ENCODE results near the gene ABCC5. TPM values are rescaled to one million over a fixed set of nuclear protein-coding genes. Genes with fewer than 3 reads are reported as not detected.

The ABCC5 gene
- total RNA-seq, 2 experiments from 2014 or later, result 19.0 to 19.2 TPM

DNA sequence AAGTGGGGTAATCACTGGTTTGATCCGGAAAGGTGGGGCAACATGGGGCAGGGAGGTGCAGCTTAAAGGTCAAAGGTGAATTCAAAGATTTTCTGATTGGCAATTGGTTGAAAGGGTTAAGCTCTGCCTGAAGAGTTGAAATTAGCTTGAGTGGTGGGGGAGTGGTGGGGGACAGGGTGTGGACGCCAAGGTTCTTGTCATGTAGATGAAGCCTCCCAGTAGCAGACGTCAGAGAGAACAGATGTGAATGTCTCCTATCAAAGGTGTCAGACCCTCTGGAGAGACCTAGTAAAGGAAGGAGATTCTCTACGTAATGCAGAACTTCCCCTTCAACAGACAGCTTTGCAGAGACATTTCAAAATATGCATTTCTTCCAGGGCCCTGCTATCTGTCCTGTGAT lies 62.8 kb downstream of the ABCC5 start:
- Mint-ChIP-seq H3K9me3 (no peaks in the 10 kb centered on the region), H3K27ac (no peak overlapping the region)
- POLR2A ChIA-PET, result no interaction called here

DNA sequence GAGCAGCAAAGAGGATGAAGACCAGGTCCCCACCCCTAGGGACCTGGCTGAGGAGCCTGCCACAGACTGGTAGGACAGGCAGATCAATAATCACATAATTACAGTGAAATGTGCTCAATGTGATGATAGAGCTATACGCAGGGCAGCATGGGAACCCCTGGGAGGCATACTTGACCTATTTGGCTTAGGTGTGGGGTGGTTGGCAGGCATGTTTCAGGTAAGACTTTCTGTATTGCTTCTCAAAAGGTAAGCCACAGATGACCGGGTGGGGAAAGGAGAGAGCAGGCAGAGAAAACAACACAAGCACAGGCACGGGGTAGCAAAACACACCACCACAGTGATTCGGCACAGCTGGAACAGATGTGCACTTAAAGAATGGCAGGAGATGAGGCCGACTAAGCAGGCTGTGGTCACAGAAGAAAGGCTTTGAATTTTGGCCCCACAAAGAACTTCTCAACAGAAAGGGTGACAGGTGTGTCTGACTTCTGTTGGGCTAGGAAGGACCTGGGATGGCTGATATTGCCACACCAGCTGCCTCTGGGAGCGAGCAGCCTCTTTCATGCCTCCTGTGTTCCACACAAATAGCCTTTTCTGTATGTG lies 64.1 kb downstream of the ABCC5 start:
- CTCF ChIA-PET, result interaction anchor here (1.9 kb wide), 1 partner anchor 10 kb away, joined by 5 read pairs; no protein-coding TSS in a partner anchor
- no peak for DNase-seq
- Mint-ChIP-seq H3K36me3 (ENCODE audit: low read depth) (peaks cover 7% of the 10 kb centered on the region), H3K27me3 (no peaks in the 10 kb centered on the region), H3K4me1 (no peaks in the 10 kb centered on the region), H3K4me3 (no peak overlapping the region), H3K27ac (no peak overlapping the region), H3K9me3 (no peaks in the 10 kb centered on the region)
- POLR2A ChIA-PET, result no interaction called here

More for the DNA sequence above, 62.8 kb downstream of the ABCC5 start:
- no peak for DNase-seq
- no peak overlapping the region for H3K4me3 Mint-ChIP-seq
- H3K36me3 Mint-ChIP-seq (ENCODE audit: low read depth), result peaks cover 7% of the 10 kb centered on the region
- CTCF ChIA-PET, result interaction anchor here (0.6 to 1.5 kb wide), 3 partner anchors 21 to 155 kb away, joined by 3 to 4 read pairs (median 3); no protein-coding TSS in a partner anchor
- no peaks in the 10 kb centered on the region for H3K27me3 Mint-ChIP-seq
- H3K4me1 Mint-ChIP-seq, result no peaks in the 10 kb centered on the region

DNA sequence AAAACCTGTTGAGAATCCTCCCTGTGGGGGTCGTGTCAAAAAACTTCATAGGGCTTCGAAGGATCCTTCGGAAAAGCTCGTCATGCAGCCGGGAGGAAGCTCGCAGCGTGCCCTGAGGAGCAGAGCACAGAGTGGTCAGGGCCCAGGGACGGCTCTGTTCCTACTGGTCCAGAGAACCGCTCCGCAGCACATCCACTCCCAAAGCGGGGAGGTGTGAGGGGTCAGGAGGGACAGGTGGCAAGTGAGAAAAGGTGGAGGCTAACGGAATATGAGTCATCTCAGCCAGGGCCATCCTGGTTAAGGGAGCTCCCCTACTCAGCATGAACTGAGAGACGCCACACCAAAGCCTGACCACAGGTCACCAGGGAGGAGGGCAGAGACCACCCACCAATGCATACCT lies 66.2 kb downstream of the ABCC5 start:
- no peaks in the 10 kb centered on the region for H3K9me3 Mint-ChIP-seq
- H3K4me1 Mint-ChIP-seq, result no peaks in the 10 kb centered on the region
- peaks cover 3% of the 10 kb centered on the region for H3K36me3 Mint-ChIP-seq (ENCODE audit: low read depth)
- no peak for DNase-seq
- ChIA-PET CTCF (interaction anchor here (0.9 to 1.5 kb wide), 2 partner anchors 10 to 275 kb away, joined by 3 to 5 read pairs; no protein-coding TSS in a partner anchor), POLR2A (no interaction called here)
- no peak overlapping the region for H3K4me3 Mint-ChIP-seq
- no peak overlapping the region for H3K27ac Mint-ChIP-seq
- H3K27me3 Mint-ChIP-seq, result no peaks in the 10 kb centered on the region

DNA sequence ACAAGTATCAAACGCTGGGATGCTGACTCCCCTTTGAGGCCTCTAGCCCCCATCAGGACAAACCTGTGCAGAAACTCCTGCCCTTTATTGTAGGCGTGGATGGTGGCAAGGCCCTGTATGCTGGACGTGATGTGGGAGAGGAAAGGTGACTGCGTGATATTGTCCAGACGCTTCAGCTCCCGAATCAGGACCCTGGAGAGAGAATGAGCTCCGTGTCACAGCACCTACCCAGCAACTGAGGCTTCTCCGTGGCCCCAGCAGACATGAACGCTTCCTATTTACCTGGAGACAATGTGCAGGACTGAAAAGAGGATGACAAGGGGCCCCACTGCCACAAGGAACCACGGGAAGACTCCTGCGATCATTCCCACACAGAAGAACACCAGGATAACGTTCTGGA lies 68.0 kb downstream of the ABCC5 start:
- CTCF ChIA-PET, result no interaction called here

DNA sequence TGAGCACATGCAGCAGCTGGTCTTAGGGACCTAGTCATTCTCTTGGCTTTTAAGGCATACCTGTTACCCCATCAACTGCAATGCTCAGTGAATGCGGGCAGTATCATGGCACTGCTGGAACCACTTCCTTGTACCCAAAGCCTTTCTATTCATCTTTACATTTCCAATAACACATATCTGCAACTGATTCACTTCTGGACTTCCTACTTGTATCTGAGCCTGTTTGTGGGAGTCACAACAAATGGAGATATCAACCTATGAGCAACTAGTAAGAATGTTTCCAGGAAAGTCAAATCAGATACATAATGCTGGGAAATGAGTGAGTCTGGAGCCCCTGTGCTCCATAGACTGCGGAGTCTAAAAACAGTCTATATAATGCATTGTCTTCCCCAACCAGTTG lies 71.6 kb downstream of the ABCC5 start:
- no peaks in the 10 kb centered on the region for H3K4me1 Mint-ChIP-seq

More for the DNA sequence above, 68.0 kb downstream of the ABCC5 start:
- Mint-ChIP-seq H3K36me3 (ENCODE audit: low read depth) (no peaks in the 10 kb centered on the region), H3K4me1 (no peaks in the 10 kb centered on the region), H3K4me3 (no peak overlapping the region), H3K27me3 (no peaks in the 10 kb centered on the region), H3K27ac (no peak overlapping the region), H3K9me3 (no peaks in the 10 kb centered on the region)
- POLR2A ChIA-PET, result no interaction called here
- no peak for DNase-seq

DNA sequence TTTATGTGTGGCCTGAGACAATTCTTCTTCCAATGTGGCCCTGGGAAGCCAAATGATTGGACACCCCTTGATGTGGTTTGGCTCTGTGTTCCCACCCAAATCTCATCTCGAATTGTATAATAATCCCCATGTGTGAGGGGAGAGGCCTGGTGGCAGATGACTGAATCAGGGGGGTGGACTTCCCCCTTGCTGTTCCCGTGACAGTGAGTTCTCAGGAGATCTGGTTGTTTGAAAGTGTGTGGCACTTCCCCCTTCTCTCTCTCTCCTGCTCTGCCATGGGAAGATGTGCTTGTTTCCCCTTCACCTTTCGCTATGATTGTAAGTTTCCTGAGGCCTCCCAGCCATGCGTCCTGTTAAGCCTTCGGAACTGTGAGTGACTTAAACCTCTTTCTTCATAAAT lies 72.9 kb downstream of the ABCC5 start:
- no peak overlapping the region for H3K27ac Mint-ChIP-seq
- H3K4me1 Mint-ChIP-seq, result no peaks in the 10 kb centered on the region
- ChIA-PET CTCF (no interaction called here), POLR2A (no interaction called here)
- no peaks in the 10 kb centered on the region for H3K27me3 Mint-ChIP-seq
- no peaks in the 10 kb centered on the region for H3K36me3 Mint-ChIP-seq (ENCODE audit: low read depth)
- H3K9me3 Mint-ChIP-seq, result no peaks in the 10 kb centered on the region
- no peak overlapping the region for H3K4me3 Mint-ChIP-seq
- DNase-seq, result no peak

More for the DNA sequence above, 71.6 kb downstream of the ABCC5 start:
- DNase-seq, result no peak
- Mint-ChIP-seq H3K4me3 (no peak overlapping the region), H3K27ac (no peak overlapping the region), H3K9me3 (no peaks in the 10 kb centered on the region), H3K36me3 (ENCODE audit: low read depth) (no peaks in the 10 kb centered on the region), H3K27me3 (no peaks in the 10 kb centered on the region)
- ChIA-PET CTCF (no interaction called here), POLR2A (no interaction called here)

DNA sequence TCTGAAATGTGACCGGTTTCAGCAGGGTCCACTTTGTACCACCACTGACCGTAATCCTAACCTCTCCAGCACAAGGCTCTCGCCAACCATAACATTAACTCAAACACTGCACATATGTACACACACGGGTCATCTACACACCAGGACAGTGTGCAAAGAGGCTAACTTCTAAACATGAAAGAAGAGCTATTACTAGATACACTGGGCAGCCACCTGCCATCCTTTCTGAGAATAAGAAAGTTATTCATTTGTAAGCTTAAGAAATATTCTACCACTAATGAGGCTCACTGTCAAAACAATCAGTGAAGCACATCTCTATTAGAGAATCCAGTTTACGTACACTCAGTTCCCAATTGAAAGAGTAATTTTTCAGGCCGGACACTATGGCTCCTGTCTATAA lies 73.9 kb downstream of the ABCC5 start:
- Mint-ChIP-seq H3K4me1 (no peaks in the 10 kb centered on the region), H3K9me3 (no peaks in the 10 kb centered on the region), H3K27ac (no peak overlapping the region), H3K27me3 (no peaks in the 10 kb centered on the region), H3K36me3 (ENCODE audit: low read depth) (no peaks in the 10 kb centered on the region), H3K4me3 (no peak overlapping the region)
- CTCF ChIA-PET, result interaction anchor here (2.4 kb wide), 1 partner anchor 10 kb away, joined by 5 read pairs; no protein-coding TSS in a partner anchor
- no peak for DNase-seq
- POLR2A ChIA-PET, result no interaction called here

DNA sequence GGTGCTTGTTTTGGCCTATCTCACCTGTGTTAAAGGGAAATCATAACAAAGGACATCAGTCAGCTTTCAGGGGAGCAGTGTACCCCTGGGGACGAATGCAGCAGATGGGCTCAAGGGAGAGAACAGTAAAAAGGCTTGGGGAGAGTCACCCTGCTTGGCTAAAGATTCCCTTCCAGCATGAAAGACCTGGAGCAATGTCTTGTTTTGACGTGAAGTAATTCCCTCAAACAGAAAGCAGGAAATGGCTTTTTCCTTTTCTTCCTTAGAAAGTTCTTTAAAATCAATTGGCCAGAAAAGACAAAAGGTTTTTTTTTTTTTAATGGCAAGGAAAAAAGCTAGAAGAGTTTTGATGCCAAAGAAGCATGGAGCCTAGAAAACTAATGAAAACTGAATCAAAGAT lies 76.5 kb downstream of the ABCC5 start:
- DNase-seq, result no peak
- Mint-ChIP-seq H3K4me3 (no peak overlapping the region), H3K27ac (no peak overlapping the region), H3K27me3 (no peaks in the 10 kb centered on the region), H3K36me3 (ENCODE audit: low read depth) (peaks cover 2% of the 10 kb centered on the region), H3K9me3 (no peaks in the 10 kb centered on the region), H3K4me1 (no peaks in the 10 kb centered on the region)
- ChIA-PET CTCF (interaction anchor here (0.7 kb wide), 1 partner anchor 329 kb away, joined by 3 read pairs; no protein-coding TSS in a partner anchor), POLR2A (no interaction called here)

DNA sequence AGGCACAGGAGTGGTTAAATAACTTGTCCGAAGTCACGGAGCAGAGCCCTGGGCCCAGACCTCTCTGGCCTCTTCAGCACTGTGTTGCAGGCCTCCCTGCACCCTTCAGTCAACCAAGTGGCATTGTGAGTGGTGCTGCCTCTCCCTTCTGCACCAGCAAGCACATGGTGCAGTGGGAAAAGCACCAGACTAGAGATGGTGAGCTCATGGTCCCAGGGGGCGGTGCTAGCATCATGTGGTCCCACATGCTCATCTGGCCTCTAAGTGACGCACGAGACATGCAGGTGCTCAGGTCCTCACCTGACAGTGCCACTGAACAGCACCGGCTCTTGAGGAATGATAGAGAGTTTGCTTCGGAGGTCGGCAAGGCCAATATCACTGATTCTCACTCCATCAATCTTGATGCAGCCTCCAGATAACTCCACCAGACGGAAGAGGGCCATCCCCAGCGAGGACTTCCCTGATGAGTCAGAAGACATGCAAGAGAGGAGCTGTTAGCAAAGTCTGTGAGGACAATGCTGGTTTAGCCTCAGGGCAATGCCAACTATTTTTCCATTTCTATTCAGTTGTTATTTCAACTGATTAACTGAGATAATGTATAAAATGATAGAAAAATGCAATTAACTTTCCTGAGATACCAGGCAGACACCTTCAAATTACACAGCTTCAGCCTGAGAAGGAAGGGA lies 79.9 kb downstream of the ABCC5 start:
- Mint-ChIP-seq H3K4me3 (no peak overlapping the region), H3K27me3 (no peaks in the 10 kb centered on the region), H3K4me1 (no peaks in the 10 kb centered on the region), H3K27ac (no peak overlapping the region), H3K36me3 (ENCODE audit: low read depth) (peaks cover 2% of the 10 kb centered on the region), H3K9me3 (no peaks in the 10 kb centered on the region)
- ChIA-PET CTCF (interaction anchor here (0.7 to 2.5 kb wide), 2 partner anchors 10 to 18 kb away, joined by 4 to 9 read pairs; no protein-coding TSS in a partner anchor), POLR2A (no interaction called here)
- DNase-seq, result no peak

DNA sequence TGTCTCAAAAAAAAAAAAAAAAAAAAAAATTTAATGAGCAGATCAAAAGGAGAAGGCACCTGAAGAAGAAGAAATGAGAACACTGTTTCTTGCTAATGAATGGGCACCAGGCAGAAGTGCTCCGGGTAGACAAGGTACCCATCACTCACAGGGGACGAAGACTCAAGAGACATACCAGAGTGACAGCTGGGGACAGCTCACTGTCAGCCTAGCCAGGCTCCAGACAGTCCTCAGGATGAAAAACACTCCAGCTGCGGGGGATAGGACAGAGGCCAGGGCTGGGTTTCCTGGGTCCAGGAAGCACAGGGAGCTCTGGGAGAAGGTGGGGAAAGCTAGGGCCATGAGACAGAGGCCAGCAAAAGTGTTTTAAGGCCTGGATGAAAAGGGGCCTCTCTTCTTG lies 84.5 kb downstream of the ABCC5 start:
- CTCF ChIA-PET, result no interaction called here
- POLR2A ChIA-PET, result no interaction called here
- H3K9me3 Mint-ChIP-seq, result no peaks in the 10 kb centered on the region

DNA sequence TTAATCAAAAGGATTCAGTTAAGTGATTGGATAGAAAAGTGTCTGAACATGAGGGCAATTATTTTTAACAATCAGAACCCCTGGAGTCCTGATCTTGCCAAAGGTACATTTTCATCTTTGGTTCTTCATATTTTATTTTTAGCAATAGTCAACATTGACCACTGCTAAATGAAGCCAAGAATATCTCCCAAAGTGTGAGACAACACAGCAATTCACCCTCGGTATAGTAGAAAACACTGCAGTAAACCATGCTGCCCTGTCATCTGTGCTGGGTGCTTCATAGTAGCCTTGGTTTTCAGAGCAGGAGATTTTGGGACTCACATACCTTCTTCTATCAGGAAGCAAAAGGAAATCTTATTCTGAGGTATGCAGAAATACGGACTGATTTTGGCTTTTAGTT lies 85.8 kb downstream of the ABCC5 start:
- no peaks in the 10 kb centered on the region for H3K4me1 Mint-ChIP-seq
- no peaks in the 10 kb centered on the region for H3K9me3 Mint-ChIP-seq
- H3K4me3 Mint-ChIP-seq, result no peak overlapping the region
- no peaks in the 10 kb centered on the region for H3K27me3 Mint-ChIP-seq
- ChIA-PET POLR2A (no interaction called here), CTCF (interaction anchor here (0.5 kb wide), 1 partner anchor 36 kb away, joined by 3 read pairs; no protein-coding TSS in a partner anchor)
- peaks cover 2% of the 10 kb centered on the region for H3K36me3 Mint-ChIP-seq (ENCODE audit: low read depth)
- no peak overlapping the region for H3K27ac Mint-ChIP-seq
- DNase-seq, result no peak

More for the DNA sequence above, 84.5 kb downstream of the ABCC5 start:
- no peak overlapping the region for H3K27ac Mint-ChIP-seq
- H3K27me3 Mint-ChIP-seq, result no peaks in the 10 kb centered on the region
- DNase-seq, result no peak
- no peaks in the 10 kb centered on the region for H3K4me1 Mint-ChIP-seq
- peaks cover 2% of the 10 kb centered on the region for H3K36me3 Mint-ChIP-seq (ENCODE audit: low read depth)
- no peak overlapping the region for H3K4me3 Mint-ChIP-seq

DNA sequence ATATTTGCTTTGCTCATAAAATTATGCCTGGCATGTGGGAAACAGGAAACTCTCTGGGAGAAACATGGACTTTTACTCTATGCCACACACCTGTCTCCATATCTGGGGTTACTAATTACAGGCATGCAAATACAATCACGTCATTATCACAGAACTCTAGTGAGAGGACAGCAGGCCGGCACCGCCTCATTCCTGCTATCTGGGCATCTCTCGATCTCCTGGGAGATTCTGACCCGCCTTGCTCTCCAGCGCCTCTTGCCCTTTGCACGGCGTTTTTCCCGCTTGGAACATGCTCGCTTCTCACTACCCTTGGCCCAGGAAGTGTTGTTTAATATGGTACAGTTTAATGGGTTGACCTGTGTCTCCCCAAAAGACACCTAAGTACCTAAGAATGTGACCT lies 87.6 kb downstream of the ABCC5 start:
- no peak overlapping the region for H3K27ac Mint-ChIP-seq
- no peak for DNase-seq
- H3K4me3 Mint-ChIP-seq, result no peak overlapping the region
- no peaks in the 10 kb centered on the region for H3K27me3 Mint-ChIP-seq
- H3K4me1 Mint-ChIP-seq, result no peaks in the 10 kb centered on the region
- no peaks in the 10 kb centered on the region for H3K9me3 Mint-ChIP-seq
- ChIA-PET POLR2A (no interaction called here), CTCF (no interaction called here)
- H3K36me3 Mint-ChIP-seq (ENCODE audit: low read depth), result no peaks in the 10 kb centered on the region

DNA sequence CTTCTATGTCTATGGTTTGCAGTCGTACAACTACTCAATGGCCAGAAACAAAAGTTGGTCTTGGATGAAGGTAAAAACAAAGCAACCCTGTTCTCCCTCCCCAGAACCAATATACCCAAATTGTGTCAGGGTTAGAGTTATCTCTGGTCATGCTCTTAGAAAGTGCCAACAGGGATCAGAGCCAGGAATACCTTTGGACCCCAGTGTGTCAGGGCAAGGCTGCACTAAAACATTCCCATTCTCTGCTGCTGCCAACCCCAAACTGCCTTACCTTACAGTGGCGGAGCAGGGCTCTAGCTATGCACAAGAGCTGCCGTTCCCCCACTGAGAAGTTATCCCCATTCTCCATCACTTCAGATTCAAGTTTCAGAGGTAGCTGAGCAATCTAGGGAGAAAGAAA lies 90.6 kb downstream of the ABCC5 start:
- ChIA-PET POLR2A (no interaction called here), CTCF (interaction anchor here (0.6 kb wide), 1 partner anchor 232 kb away, joined by 3 read pairs; no protein-coding TSS in a partner anchor)
- no peak overlapping the region for H3K27ac Mint-ChIP-seq
- H3K4me3 Mint-ChIP-seq, result no peak overlapping the region
- DNase-seq, result no peak
- H3K36me3 Mint-ChIP-seq (ENCODE audit: low read depth), result peaks cover 1% of the 10 kb centered on the region
- H3K27me3 Mint-ChIP-seq, result no peaks in the 10 kb centered on the region
- no peaks in the 10 kb centered on the region for H3K4me1 Mint-ChIP-seq
- no peaks in the 10 kb centered on the region for H3K9me3 Mint-ChIP-seq

Data from activated CD4-positive, alpha-beta T cell treated with anti-CD3 and anti-CD28 coated beads, Interleukin-2, amount 10 ng/mL, durations not matched to agents 7 days and 5 days (primary cell).